ENCODE data around the gene EEF1AKMT2. TPM values are rescaled to one million over a fixed set of nuclear protein-coding genes. Genes with fewer than 3 reads are reported as not detected.

EEF1AKMT2 gene
- total and polyA plus RNA-seq, 2 of the 13 experiments (the other 11 are each of a cell fraction or from before 2014, with no cell fraction given): 11.3 to 19.3 TPM

- TF ChIP-seq ZNF710 (CRISPR knock-in tag; IDR thresholded peaks at IDR 0.05; ENCODE audit: borderline replicate concordance): no peak
- TF ChIP-seq HNF1B (CRISPR knock-in tag; IDR thresholded peaks at IDR 0.05): 0 out of 2 replicates have a peak, but pooled peaks have one; percentile 18
- no peak for TF ChIP-seq NBN (conservative IDR thresholded peaks at IDR 0.05)
- peak; percentile 61 for TF ChIP-seq FOXO1 (CRISPR knock-in tag; IDR thresholded peaks at IDR 0.05)
- no peak for TF ChIP-seq CREBL2 (CRISPR knock-in tag; IDR thresholded peaks at IDR 0.05; ENCODE audit: borderline replicate concordance)
- 0 out of 2 replicates have a peak, but pooled peaks have one; percentile 43 for TF ChIP-seq ZNF350 (CRISPR knock-in tag; IDR thresholded peaks at IDR 0.05; ENCODE audit: borderline replicate concordance, low read depth)
- peak; percentile 81; the same call in 1 of the 2 replicates for TF ChIP-seq ZBTB7A (CRISPR knock-in tag; IDR thresholded peaks at IDR 0.05)
- no peak for TF ChIP-seq ELK4 (CRISPR knock-in tag; IDR thresholded peaks at IDR 0.05; ENCODE audit: borderline replicate concordance)
- no peak for TF ChIP-seq KAT2B (IDR thresholded peaks at IDR 0.05; ENCODE audit: borderline replicate concordance, low read depth, low read length)
- no peak for TF ChIP-seq ZNF850 (CRISPR knock-in tag; conservative IDR thresholded peaks at IDR 0.05)
- TF ChIP-seq FOSL1 (CRISPR knock-in tag; IDR thresholded peaks at IDR 0.05; ENCODE audit: borderline replicate concordance): peak; percentile 67
- TF ChIP-seq SMYD3 (CRISPR knock-in tag; IDR thresholded peaks at IDR 0.05): no peak
- no peak for TF ChIP-seq ZNF256 (CRISPR knock-in tag; conservative IDR thresholded peaks at IDR 0.05)
- no peak for TF ChIP-seq ZNF383 (CRISPR knock-in tag; IDR thresholded peaks at IDR 0.05; ENCODE audit: borderline replicate concordance)
- TF ChIP-seq CTCF (CRISPR knock-in tag; IDR thresholded peaks at IDR 0.05): no peak
- TF ChIP-seq ELF4 (CRISPR knock-in tag; IDR thresholded peaks at IDR 0.05; ENCODE audit: borderline replicate concordance): no peak
- no peak for TF ChIP-seq PTBP1 (IDR thresholded peaks at IDR 0.05; ENCODE audit: low read depth, low read length, poor library complexity, severe bottlenecking)
- no peak for TF ChIP-seq PAF1 (CRISPR knock-in tag; IDR thresholded peaks at IDR 0.05)
- TF ChIP-seq ZNF264 (CRISPR knock-in tag; IDR thresholded peaks at IDR 0.05): no peak
- no peak for TF ChIP-seq ZNF530 (CRISPR knock-in tag; IDR thresholded peaks at IDR 0.05; ENCODE audit: low read depth)
Measured at GRCh38 chr10:124712704-124713407, 78.8 kb downstream of the EEF1AKMT2 start (continued).
